PFSK-1 (cell line): ENCODE data around the gene ABLIM2.

ENCODE experiments used
- FOXP2 ChIP-seq: optimal IDR thresholded peaks from 2 replicates; pipeline ENCODE3; 2011; ENCODE audit warnings: borderline replicate concordance, control low read depth, inconsistent platforms; ENCODE audit not compliant: insufficient read depth; ENCODE audit errors: extremely low read length, extremely low read depth
- POLR2AphosphoS5 ChIP-seq: IDR thresholded peaks from 2 replicates; pipeline ENCODE4 v1.6.1; 2012; ENCODE audit warnings: low read depth, mild to moderate bottlenecking, control low read depth, low read length, moderate library complexity
- SIN3A ChIP-seq: IDR thresholded peaks from 2 replicates; pipeline ENCODE4 v1.6.1; 2012; ENCODE audit warnings: mild to moderate bottlenecking, low read length, moderate library complexity, borderline replicate concordance; ENCODE audit not compliant: insufficient read depth
- TAF1 ChIP-seq: IDR thresholded peaks from 2 replicates; pipeline ENCODE4 v1.6.1; 2012; ENCODE audit warnings: low read length, control low read depth, borderline replicate concordance; ENCODE audit not compliant: insufficient read depth
- TF ChIP-seq, protein P1 (sequence below), 2 experiments: IDR thresholded peaks; 2 replicates each; pipeline versions ENCODE4 v1.6.1 to v1.8.0; 2011 to 2012; ENCODE audit warnings: low read depth in 2 of 2, low read length in 2 of 2, control low read depth in 1 of 2, inconsistent platforms in 1 of 2, mild to moderate bottlenecking in 1 of 2, moderate library complexity in 1 of 2; ENCODE audit not compliant: insufficient read depth in 1 of 2

ABLIM2 gene

GRCh38 chr4:8002525-8003309, 155.9 kb downstream of the ABLIM2 start:
- TF ChIP-seq POLR2AphosphoS5 (no peak), SIN3A (no peak), TAF1 (no peak)
- TF ChIP-seq, protein P1, sequence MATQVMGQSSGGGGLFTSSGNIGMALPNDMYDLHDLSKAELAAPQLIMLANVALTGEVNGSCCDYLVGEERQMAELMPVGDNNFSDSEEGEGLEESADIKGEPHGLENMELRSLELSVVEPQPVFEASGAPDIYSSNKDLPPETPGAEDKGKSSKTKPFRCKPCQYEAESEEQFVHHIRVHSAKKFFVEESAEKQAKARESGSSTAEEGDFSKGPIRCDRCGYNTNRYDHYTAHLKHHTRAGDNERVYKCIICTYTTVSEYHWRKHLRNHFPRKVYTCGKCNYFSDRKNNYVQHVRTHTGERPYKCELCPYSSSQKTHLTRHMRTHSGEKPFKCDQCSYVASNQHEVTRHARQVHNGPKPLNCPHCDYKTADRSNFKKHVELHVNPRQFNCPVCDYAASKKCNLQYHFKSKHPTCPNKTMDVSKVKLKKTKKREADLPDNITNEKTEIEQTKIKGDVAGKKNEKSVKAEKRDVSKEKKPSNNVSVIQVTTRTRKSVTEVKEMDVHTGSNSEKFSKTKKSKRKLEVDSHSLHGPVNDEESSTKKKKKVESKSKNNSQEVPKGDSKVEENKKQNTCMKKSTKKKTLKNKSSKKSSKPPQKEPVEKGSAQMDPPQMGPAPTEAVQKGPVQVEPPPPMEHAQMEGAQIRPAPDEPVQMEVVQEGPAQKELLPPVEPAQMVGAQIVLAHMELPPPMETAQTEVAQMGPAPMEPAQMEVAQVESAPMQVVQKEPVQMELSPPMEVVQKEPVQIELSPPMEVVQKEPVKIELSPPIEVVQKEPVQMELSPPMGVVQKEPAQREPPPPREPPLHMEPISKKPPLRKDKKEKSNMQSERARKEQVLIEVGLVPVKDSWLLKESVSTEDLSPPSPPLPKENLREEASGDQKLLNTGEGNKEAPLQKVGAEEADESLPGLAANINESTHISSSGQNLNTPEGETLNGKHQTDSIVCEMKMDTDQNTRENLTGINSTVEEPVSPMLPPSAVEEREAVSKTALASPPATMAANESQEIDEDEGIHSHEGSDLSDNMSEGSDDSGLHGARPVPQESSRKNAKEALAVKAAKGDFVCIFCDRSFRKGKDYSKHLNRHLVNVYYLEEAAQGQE (IDR thresholded peaks at IDR 0.05; ENCODE audit: insufficient read depth in 1 of 2, low read depth in 2 of 2, low read length in 2 of 2): 0 out of 4 replicates have a peak, but pooled peaks of 1 of the 2 experiments have one; percentile 62

DNA sequence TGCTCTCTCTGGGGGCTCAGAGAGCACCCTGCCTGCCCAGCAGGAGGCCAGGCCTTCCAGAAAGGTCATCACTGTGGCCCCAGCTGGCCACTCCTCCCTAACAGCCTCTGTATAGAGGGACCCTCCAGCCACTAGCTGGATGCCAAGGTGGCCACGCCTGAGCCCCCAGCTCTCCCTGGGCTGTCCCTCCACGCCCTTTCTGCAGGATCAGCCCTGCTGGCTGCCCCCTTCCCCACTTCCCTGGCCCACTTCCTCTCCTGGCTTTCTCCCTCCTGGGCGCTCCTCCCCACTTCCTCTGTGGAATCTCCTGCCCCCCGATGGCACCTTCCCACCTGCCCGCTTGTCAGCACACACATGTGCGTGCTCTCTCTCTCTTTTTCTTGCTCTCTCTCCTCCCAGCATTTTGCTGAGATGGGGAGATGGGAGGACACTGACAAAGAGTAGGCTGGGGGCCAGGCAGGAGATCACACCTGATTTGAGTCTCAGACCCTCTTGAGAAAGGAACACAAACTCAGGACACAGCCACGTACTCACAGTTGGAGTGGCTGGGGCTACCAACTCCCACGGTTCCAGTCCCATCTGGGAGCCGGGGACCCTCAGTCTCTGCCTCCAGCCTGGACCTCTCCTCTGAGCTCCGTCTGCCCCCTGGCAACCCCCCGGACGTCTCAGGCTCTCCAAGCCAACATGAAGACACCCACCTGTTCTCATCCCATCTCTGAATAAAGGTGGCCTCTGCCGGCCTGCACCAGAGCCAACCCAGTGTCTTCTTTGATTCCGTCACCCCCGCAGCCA, 156.9 kb downstream of the ABLIM2 start:
- TF ChIP-seq POLR2AphosphoS5 (no peak), FOXP2 (no peak), TAF1 (no peak), SIN3A (no peak)
- TF ChIP-seq, protein P1 (IDR thresholded peaks at IDR 0.05; ENCODE audit: insufficient read depth in 1 of 2, low read depth in 2 of 2, low read length in 2 of 2): no peak

DNA sequence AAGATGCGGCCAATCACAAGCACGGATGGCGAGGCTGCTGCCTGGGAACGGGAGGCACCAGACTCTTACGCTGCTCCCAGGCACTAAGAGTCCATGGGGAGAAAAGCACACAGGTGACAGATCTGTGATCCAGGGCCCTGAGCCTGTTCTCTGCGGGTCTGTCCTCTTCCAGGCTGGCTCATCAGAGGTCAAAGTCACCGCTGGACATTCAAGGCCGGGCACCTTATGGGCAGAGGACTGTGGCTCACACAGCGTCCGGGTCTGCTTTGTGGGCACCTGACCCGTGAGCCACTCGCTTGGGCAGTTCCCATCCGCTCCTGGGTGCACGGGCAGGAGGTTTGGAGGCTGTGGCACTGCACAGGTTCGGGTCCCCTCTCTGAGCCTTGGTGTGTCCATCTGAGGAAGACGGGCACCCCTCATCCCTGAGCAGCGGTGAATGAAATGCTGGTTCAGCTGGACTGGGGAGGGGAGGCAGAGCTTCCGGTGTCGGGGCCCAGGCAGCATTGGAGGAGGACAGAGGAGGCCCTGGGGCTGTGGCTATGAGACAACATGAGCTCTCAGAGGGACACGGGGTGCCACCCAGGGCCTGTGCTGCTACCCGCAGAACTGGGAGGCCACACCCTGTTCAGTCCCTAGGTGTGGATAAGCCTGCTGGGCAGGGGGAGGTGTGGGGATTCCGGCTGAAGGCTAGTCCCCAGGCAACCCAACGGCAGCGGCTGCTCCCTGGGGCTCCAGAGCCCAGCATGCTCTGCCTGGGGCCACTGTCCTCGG, 157.7 kb downstream of the ABLIM2 start:
- TF ChIP-seq TAF1: no peak
- TF ChIP-seq, protein P1 (IDR thresholded peaks at IDR 0.05; ENCODE audit: insufficient read depth in 1 of 2, low read depth in 2 of 2, low read length in 2 of 2): no peak
- TF ChIP-seq FOXP2: no peak
- no peak for TF ChIP-seq SIN3A

DNA sequence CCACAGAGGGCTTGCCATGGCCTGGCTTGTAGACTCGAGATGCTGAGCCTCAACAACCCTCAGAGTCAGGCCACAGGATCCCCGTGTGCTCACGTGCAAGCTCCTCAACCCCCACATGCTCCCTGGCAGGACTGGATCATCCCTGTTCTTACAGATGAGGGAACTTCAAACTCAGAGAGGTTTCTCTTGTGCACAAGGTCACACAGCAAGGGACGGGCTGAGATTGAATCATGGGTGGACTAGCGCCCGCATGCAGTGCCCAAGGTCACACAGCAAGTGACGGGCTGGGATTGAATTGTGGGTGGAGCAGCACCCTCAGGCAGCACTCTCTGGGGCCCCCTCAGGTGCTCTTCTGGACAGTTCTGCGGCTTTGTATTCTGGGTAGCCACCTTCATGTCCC, 158.4 kb downstream of the ABLIM2 start:
- TF ChIP-seq, protein P1 (IDR thresholded peaks at IDR 0.05; ENCODE audit: insufficient read depth in 1 of 2, low read depth in 2 of 2, low read length in 2 of 2): no peak
- TF ChIP-seq TAF1 (no peak), FOXP2 (no peak), POLR2AphosphoS5 (no peak), SIN3A (no peak)
